NCI-H2227 treated with DMSO at 0.1 percent for 48 hours (cell line): ENCODE results near the gene CYP19A1.

Experiments
- DNase-seq: peaks from one replicate; lab custom pipeline; 2025; lab: John Stamatoyannopoulos, UW

CYP19A1 gene

DNA sequence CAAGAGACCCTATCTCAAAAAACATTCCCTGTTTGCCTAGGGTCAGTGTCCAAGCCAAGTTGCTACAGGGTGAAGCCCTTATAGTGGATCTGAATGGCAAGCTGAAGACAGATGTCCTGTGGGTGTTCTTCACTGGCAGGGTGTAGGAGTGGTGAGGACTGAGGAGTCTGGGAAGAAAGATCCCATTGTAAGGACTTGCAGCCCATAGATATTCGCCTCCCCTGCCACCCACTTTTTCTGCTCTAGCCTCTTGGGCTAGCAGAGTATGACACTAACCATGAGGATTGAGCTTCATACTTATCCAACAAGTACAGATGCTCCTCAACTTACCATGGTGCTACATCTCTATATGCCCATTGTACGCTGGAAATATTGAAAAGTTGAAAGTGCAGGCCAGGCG, 13.2 kb downstream of the CYP19A1 start:
- DNase-seq = no peak

DNA sequence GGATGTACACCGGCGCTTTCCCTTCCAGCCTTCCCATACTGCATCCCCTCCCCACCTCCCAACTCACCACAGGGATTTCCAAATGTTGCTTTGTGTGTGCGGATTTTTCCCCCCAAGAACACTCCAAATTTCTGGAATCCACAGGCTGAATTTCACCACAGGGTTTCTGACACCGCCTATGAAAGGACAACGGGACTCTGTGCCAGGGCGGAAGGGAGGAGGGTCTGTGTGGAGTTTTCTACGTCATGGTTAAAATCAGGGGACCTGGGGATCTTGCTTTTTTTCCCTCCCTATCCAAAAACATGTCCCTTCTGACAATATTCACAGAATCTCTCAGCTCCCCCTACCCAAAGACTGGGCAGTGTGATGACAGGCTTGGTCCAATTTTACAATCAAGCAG, 14.6 kb downstream of the CYP19A1 start:
- DNase-seq = no peak

DNA sequence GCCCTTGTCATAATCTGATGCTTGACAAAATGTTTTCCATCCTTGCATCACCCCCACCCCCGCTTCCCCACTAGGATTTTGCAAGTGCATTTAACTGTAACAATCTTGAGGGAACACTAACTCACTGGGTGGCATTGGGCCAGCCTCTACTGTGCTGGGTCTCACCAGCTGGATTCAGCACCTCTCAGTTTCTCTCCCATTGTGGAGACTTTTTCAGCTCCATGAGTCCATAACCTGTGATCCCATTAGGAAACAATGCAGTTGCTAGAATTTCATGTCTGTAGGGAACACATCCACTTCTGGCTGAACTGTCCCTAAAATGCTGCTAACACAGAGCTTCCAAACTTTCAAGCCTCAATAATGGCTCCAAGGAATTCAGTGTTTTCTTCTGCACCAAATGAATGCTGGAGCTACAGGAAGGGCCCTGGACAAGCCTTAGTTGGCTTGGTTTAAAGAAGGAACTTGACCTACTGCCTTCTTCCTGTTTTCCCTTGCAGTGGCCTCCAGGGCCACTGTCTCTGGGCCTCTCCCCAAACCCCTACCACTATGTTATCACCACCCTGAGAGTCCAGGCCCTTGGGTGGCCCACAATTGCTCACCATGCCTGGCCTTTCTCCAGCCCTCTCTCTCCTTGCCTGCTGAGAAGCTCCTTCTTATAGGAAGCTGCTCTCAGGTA, 15.6 kb downstream of the CYP19A1 start:
- no peak for DNase-seq

DNA sequence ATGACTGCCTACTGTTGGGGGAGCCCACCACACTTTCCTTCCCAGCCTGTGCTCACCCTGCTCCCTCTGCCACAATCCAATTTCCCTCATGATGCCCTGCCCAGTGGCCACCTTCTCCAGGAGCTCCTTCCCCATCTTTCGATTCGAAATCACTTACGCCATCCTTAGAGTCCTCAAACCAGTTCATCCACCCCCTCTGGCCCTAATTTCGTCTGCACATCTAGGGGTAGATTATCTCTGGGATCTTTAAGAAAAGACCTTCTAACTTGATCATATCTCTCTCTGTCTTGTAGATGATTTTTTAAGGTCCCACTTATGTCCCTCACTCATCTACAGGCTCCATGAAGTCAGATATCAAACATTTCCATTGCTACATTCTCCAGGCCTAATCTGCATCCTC, 17.1 kb downstream of the CYP19A1 start:
- DNase-seq = no peak

DNA sequence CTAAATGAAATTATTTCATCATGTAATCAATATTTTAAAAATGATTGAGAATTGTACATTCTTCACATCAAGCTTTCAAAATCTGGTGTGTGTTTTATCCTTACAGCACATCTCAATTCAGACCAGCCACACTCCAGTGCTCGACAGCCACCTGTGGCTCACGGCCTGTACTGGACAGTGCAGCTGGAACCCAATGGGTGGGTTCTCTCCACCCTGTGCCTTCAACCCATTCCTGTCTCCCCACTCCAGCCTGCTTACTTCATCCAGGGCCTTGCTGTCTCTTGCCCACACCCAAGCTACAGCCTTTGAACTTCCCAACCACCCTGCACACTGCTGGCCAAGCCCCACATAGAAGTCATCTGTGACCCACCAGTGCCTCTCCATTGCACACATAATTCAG, 17.6 kb downstream of the CYP19A1 start:
- DNase-seq = no peak

DNA sequence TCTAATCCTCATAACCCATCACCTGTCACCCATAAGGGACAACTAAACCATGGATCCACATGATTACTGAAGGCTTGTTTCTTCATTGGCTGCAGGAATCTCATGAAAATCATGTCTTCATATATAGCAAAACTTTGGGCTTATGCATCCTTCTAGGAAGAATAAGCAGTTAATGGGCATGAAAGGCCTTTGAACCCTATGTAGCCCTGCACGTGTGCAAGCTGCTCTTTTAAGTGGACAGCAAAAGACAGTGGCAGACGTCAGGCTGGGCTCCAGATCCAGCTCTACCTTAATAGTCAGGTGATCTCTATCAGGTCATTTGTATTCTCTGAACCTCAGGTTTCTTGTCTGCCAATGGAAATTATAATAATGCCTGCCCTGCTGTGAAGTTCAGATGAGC, 18.9 kb downstream of the CYP19A1 start:
- DNase-seq = no peak

DNA sequence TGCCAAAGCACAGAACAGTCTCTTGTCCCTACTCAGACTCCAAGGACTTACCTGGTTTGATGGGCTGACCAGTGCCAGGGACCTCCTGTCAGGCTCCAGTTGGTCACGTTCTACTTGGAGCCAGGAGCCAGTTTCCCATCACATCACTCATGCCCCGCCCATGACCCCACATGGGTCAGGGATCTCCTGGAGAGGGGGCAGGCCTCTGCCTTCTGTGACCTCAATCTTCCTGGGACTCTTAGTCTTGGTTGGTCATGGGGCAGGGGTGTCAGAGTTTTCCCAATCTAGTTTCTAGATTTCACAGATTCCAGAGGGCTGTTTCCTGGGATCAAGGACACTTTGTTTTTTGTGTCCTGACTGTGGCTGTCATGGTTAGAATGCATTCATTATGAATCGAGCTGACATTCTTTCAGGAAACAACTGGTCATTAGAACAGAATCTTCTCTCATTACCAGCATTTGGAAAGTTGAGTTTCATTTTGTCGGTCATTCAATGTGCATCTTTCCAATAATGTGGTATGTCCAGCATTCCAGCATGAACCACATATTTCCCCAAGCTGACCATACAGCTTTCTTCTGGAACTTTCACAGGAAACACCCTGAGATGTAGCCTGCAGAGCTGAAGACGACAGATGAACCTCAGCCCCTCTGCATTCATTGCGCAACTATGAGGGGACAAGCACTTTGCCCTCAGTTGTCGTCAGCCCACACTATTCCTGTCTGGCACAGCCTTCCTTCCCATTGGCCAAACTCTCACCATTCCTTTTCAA, 19.8 kb downstream of the CYP19A1 start:
- no peak for DNase-seq

DNA sequence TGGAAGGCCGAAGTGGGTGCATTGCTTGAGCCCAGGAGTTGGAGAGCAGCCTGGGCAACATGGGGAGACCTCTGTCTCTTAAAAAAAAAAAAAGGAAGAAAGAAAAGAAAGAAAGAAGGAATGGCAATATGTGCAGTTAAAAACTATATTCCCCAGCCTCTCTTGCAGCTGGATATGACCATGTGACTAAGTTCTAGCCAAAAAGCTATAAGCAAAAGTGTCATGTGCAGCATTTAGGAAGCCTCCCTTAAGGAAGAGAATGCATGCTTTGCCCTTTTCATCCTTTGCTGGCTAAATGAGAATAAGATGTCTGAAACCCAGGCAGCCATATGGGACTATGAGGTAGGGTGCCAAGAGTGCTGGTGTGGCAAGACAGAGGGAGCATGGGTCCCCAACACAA, 21.8 kb downstream of the CYP19A1 start:
- no peak for DNase-seq

DNA sequence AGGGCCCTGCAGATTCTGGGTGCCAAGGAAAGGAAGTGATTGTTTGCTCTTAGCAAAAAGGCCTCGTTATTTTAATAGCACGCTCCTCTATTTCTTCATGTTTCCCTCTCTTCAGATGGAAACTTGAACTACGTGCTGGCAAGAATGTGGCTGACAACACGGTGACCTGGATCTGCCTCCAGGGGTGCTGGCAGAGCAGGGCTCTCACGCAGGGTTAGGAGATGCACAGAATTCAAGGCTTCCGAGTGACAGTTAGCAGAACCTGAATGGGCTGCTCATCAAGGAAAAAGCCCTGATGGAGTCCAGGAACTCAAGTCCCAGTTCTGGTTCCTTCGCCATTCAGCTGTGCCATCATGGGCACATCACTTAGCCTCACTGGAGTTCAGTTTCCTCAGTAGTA, 22.7 kb downstream of the CYP19A1 start:
- no peak for DNase-seq

DNA sequence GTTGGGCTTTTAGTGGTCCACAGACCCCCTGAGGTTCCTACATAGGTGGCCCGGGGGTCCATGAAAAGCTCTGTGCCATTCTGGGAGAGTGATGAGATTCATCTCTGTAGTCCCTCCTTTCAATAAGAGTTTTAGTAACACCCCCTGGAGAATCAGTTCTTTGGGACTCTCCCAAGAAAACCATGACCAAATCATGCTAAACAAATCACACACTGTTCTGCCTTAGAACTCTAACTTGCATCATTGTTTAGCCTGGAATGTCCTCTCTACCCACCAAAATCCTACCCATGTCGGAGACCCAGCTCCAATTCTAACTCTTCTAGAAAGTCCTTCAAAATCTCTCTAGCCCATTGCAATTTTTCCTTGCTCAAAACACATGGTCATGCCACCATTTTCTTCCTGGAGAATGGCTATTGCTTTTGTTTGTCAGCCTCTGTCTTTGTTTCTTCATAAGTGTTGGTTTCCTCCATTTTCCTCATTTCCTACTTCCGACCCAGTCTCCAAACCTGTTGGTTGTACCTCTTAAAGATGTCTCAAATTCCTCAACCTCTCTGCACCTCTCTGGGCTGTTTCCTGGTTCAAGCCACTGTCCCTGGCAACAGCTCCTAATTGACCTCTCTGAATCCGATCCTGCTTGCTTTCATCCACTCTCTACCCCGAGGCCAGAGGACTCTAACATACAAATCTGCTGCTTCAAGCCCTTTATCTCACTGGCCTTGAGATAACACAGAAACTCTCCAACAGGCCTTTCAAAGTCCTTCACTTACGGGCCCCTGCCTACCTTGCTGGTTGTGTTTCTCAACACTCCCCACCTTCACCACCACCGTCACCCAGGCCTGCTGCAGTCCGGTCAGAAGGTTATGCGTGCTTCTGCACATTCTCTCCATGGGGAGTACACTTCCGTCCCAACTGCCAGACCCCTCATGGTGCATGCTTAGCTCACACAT, 23.7 kb downstream of the CYP19A1 start:
- no peak for DNase-seq

DNA sequence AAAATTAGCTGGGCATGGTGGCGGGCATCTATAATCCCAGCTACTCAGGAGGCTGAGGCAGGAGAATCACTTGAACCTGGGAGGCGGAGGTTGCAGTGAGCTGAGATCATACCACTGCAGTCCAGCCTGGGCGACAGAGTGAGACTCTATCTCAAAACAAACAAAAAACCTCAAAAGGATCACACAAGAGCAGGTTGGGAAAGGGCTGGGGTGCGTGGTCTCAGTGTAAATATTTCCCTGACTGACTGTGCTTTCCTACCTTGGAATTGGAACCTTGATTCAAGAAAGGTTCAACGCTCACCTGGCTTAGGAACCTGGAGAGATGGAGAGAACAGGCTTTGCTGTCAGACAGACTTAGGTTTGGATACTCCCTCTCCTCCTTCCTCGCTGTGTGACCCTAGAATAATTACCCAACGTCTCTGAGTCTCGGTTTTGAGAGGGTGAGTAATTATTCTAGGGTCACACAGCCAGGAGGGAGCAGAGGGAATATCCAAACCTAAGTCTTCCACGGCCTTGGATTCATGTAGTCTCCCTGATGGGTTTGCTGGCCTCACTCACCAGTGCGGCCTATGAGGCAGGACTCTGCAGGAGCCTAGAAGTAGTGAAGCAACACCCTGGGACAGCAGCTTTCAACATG, 24.6 kb downstream of the CYP19A1 start:
- DNase-seq = no peak

DNA sequence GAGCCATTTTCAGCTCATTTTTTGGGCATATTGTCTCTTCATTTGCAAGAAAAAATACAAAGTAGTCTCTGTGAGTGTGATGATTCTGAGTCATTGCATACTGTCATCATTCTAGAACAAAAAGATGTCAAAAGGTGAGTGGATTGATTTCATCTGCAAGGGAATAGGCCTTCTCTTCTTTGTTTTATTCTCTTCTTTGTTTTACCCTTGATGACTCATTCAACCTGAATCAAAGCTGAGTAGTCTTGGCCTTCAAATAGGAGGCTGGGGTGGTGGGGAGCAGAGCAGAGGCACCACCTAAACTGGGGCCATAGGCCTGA, 25.4 kb downstream of the CYP19A1 start:
- DNase-seq = no peak

DNA sequence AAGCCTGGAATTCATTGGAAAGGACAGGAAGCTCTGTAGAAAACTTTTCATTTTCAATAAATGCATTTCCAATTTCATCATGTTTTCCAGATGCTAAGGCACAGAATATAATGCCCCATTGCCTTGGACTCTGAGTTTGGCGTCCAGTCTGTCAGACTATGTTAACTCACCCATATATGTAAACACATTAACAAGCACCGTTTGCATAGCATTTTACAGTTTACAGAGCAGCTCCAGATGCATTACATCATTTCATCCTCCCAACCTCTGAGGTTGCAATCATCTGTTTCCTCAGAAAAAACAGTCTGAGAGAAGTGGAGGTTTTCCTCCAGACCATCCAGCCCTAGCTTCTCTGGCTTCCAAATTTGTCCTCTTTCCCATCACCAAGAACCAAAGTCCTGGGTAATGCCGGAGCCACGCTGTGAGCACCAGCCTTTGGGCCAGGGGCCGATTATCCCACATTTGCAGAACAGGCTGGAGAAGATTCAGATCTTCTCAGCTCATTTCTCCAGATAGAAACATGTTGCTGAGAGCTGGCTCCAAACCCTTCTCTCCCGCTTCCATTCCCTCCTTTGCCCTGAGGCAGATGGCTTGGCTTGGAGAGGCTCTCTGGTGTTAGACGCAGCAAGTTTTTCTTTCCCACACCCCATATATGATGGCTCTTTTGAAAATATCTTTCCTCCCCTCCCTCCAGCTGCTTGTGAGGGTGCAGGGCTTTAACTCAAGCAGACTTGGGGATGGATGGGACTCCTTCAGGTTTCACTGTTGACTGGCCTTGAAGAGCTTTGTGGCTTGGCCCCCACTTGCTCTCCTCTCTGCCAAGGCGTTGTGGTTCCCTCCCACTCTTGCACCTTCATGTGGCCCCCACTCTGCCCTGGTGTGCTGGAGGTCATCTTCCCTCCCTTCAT, 26.0 kb downstream of the CYP19A1 start:
- DNase-seq = no peak

DNA sequence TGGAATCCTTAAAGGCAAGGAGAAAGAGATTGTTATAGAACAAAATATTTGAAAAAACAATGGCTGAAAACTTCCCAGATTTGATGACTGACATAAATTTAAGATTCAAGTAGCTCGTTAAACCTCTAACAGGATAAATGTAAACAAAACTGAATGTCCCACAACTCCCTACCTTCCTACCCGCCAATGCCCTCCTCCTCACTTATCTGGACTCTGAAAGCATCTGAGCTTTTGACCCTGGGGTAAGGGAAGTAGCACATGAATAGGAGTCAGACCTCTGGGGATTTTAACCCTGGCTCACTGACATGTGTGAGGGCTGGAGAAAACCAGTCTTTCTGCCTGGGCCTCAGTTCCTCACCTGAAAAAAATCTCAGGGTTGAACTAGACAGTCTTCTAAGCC, 26.9 kb downstream of the CYP19A1 start:
- DNase-seq = no peak

DNA sequence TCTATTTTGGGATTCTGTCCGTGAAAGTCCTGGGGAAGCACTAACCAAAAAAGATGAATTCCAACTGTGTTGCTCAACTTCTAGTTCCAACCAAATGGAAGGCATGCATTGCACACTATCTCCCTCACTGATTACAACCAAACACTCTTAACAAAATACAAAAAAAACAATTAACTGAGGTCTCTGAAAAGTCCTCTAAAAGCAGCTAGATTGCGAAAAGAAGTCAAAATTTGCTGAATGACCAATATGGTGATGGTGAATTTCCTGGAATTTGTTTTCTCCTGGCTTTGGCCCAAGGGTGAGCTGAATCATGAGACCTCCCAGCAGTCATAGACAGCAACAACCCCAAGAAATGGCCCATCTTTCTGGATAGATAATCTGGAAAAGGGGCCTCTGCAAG, 28.3 kb downstream of the CYP19A1 start:
- DNase-seq = no peak

DNA sequence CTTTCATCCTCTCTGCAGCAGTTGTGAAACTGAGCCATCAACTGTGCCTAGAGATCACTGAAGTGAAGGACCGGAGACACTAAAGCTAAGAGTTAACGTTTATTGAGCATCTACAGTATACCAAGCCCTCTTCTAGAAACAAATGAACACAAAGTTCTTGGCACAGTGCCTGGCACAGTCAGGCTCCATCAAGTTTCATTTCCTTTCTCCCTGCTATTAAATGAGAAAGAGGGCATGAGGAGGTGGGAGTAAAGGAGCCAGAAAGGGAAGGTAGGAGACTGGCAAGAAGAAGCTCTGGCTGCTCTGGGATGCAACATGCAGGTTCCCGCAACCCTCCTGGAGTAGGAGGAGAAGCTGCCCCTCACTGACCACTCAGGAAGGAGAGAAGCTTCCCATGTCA, 30.6 kb downstream of the CYP19A1 start:
- DNase-seq = no peak

DNA sequence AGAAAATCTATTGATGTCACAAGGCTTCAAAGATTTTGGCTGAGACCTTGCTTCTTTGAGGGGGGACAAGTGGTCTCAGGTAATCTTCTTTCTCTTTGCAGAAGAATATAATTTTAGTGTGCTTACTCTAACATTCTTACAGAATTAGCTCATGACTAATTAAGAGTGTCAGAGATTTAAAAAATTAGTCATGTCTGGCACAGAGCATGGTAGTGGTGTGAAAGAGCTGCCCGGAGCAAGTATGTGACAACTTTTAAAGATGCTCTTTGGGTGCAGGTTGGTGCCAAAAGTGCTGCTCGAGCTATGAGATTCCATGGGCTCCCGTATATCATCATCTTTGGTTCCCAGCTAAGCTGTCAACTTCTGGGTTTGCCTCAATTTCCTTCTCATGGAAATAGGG, 31.1 kb downstream of the CYP19A1 start:
- DNase-seq = no peak

DNA sequence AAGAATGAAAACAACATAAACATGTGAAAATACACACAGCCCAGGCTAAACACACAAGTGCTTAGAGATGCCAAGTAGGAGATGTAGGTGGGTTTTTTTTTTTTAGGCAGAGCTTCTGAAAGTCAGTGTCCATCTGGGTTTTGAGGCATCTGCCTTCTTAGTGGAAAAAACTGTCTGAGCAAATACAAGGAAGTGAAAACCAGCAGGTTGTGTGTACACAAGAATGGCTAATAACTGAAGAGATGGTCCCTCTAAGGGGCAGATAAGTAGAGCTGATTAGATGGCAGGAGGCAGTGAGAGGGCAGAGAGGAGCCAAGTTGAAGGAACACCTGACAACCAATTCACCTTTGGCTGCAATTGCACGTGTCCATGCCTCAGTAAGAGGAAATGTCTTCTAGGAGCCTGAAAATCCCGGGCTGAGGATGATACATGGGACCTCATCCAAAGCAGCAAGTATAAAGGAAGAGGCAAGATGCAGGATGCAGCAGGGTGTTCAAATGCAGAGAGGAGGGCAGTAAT, 34.9 kb downstream of the CYP19A1 start:
- no peak for DNase-seq

DNA sequence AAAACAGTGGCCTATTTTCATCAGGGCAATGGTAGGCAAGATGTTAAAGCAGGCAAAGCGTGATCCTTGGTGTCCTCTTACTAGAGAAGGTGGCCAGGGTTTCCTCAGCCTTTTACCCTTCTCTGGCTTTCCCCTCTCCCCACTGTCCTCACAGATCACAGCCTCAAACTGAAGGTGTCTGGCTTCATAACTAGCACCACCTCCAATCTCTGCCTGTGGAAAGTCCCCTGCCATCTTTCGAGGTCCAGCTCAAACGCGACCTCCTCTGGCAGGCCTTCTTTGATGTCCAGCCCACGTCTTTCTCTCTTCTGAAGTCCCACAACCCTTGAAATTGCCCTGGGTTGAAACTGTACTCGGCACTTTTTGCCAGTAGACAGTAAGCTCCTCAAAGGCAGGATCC, 35.9 kb downstream of the CYP19A1 start:
- DNase-seq = no peak

DNA sequence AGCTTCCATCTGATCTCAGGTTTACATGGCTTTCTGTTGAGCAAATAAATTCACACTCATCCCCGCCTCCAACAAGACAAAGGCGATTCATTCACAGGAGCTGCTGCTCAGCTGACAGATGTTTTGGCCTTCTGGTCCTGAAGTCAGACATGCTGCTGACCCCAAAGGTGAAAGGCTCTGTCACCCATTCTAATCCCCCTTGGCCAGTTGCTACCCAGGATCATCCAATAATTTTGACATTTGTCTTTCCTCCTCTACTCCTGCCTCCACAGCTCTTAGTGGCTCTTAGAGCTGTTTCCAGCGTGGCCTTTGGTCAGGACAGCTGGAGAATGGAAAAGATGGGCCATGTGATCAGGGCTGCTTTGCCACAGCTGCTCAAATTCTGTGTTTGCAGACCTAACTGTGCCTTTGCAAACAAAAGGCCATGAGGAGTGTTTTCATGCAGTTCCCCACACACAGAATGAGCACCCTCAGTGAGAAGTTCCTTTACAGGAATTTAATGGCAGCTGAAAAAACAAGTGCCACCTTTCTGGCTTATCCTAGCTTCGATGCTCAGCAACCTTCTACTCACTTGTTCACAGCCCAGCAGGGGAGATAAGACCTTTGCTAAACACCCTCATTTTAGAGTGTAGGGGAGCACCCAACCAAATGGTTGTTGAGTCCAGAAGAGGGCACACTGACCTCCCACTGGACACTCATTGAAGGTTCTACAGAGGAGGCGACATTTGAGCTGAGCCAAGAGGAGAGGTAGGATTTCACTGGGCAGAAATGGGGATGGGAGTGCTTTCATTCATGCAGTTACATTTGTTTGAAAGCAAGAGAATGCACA, 39.0 kb downstream of the CYP19A1 start:
- DNase-seq = no peak
